ENCODE measurements around the gene CDHR5. TPM values are rescaled to one million over a fixed set of nuclear protein-coding genes. Genes with fewer than 3 reads are reported as not detected.

The CDHR5 gene
- polyA plus RNA-seq (2013, experiment 1 of 4), result not detected
- polyA plus RNA-seq (2013, experiment 2 of 4), result not detected
- polyA plus RNA-seq (2013, experiment 3 of 4), result not detected
- not detected for polyA plus RNA-seq (2013, experiment 4 of 4)

DNA sequence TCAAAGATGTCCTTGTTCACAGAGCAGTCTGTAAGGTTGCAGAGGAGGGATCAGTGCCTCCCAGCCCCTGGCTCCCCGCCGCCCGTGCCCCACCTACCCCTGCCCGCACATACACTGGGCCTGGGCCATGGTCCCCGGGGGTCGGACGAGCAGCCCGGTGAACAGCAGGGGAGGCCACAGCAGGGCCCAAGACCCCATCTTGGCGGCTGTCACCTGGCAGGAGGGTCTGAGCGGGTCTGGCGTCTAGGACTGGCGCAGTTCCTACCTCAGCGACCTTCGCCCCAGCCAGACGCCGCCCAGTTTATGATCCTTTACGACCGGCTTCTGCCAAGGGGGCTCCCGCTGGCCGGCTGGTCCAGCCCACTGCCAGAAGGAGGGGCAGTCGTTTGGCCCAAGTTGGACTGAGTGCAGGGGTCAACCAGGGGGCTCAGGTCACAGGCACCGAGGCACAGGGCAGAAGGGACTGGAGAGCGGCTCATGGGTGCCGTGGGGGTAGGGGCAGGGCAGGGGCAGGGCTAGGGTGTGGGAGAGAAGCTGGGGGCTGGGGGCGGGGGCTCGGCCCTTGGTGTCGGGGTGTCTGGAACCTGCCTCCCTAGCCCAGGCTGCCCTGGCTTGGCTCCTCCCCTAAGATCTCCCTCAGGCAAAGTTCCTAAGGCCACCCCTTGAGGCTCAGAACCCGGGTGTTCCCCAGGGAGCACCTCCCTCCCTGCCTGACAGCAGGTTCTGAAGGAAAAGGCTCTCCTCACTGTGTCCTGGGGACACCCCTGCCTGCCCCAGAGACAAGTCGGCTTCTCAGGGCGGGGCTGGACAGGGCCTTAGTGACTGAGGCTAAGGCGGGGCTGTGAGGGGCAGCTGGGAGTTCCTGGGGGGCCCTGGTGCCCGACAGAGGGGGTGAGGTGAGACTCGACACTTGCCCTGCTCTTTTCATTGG lies at the start of gene CDHR5:
Gene CDHR5, minus strand, starts transcription at position 251 of the 931 bp plus-strand sequence. Its CDS starts 53 bp downstream, at position 198.
- Histone ChIP-seq H3K4me1 (ENCODE audit: control insufficient read depth, insufficient read depth, low read length) (no peaks in the 10 kb centered on the region), H3K4me3 (ENCODE audit: insufficient read depth, low read depth, low read length) (no peak within 1 kb of the TSS), H3K27me3 (ENCODE audit: control insufficient read depth, insufficient read depth, low read length, poor library complexity, severe bottlenecking) (peaks cover 28% of the 10 kb centered on the region), H3K9me3 (ENCODE audit: control insufficient read depth, low read length) (no peaks in the 10 kb centered on the region), H3K27ac (ENCODE audit: insufficient read depth, low read depth, low read length, poor library complexity, severe bottlenecking) (no peak within 1 kb of the TSS), H3K36me3 (ENCODE audit: control insufficient read depth, insufficient read depth, low read length) (no peaks in the 10 kb centered on the region)
- 90 to 91% methylated on average over 33 of the region's 33 CpGs for WGBS, 2 experiments

DNA sequence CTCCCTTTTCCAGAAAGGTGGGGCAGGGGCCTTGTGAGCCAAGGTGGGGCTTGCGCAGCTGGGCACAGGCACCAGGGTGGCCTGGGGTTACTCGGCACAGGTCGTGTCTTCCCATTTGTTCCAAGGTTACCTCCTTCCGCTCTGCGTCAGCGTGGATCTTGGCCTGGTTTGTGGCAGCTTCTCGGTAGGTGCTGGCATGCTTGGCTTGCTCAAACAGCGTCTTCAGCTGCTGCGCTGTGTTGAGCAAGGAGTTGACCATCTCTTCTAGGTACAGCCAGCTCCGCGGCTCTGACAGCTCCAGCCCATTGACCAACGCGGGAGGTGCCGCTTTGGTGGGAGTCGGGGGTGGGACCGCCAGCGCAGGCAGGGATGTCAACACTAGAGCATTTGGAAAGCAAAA lies 49.7 kb upstream of the CDHR5 start:
- Histone ChIP-seq H3K9me3 (ENCODE audit: control insufficient read depth, low read length) (no peaks in the 10 kb centered on the region), H3K4me3 (ENCODE audit: insufficient read depth, low read depth, low read length) (no peak overlapping the region), H3K36me3 (ENCODE audit: control insufficient read depth, insufficient read depth, low read length) (peaks cover 27% of the 10 kb centered on the region), H3K4me1 (ENCODE audit: control insufficient read depth, insufficient read depth, low read length) (no peaks in the 10 kb centered on the region), H3K27ac (ENCODE audit: insufficient read depth, low read depth, low read length, poor library complexity, severe bottlenecking) (no peak overlapping the region), H3K27me3 (ENCODE audit: control insufficient read depth, insufficient read depth, low read length, poor library complexity, severe bottlenecking) (no peaks in the 10 kb centered on the region)
- 93 to 94% methylated on average over 17 of the region's 17 CpGs for WGBS, 2 experiments

- whole genome bisulfite sequencing, 2 experiments, result 89 to 93% methylated on average over 8 of the region's 8 CpGs
- H3K4me1 ChIP-seq (ENCODE audit: control insufficient read depth, insufficient read depth, low read length), result no peaks in the 10 kb centered on the region
- H3K36me3 ChIP-seq (ENCODE audit: control insufficient read depth, insufficient read depth, low read length), result peaks cover 25% of the 10 kb centered on the region
- no peak overlapping the region for H3K4me3 ChIP-seq (ENCODE audit: insufficient read depth, low read depth, low read length)
- no peaks in the 10 kb centered on the region for H3K27me3 ChIP-seq (ENCODE audit: control insufficient read depth, insufficient read depth, low read length, poor library complexity, severe bottlenecking)
- no peak overlapping the region for H3K27ac ChIP-seq (ENCODE audit: insufficient read depth, low read depth, low read length, poor library complexity, severe bottlenecking)
- H3K9me3 ChIP-seq (ENCODE audit: control insufficient read depth, low read length), result no peaks in the 10 kb centered on the region
These were observed 49.1 kb upstream of the CDHR5 start for GRCh38 chr11:673866-674265.

DNA sequence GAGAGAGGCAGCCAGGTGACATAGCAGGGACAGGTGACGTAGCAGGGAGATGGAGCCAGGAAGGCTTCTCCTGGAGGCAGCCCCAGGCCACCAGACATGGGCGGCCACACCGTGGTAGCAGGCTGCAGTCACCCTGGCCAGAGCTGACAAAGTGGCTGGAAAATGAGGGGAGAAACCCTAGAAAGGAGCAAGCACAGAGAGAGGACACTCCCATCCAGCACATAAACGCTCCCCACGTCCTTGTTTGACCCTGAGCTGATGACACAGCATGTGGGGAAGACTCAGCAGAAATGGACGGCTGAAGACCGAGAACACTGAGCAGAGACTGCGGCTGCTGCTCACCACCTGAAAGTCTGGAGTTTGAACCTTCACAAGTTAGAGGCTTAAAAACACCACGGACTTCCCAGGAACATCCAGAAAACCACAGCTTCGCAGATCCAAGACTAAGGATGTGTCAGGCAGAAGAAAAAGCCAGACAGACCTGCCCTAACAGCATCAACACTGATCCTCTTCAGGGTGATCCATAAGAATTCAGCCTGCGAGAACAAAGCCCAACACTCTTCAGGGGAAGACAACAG lies 41.0 kb upstream of the CDHR5 start:
- Histone ChIP-seq H3K4me1 (ENCODE audit: control insufficient read depth, insufficient read depth, low read length) (no peaks in the 10 kb centered on the region), H3K4me3 (ENCODE audit: insufficient read depth, low read depth, low read length) (no peak overlapping the region), H3K27ac (ENCODE audit: insufficient read depth, low read depth, low read length, poor library complexity, severe bottlenecking) (no peak overlapping the region), H3K36me3 (ENCODE audit: control insufficient read depth, insufficient read depth, low read length) (peaks cover 9% of the 10 kb centered on the region), H3K9me3 (ENCODE audit: control insufficient read depth, low read length) (no peaks in the 10 kb centered on the region), H3K27me3 (ENCODE audit: control insufficient read depth, insufficient read depth, low read length, poor library complexity, severe bottlenecking) (no peaks in the 10 kb centered on the region)
- WGBS, 2 experiments, result 94 to 95% methylated on average over 11 of the region's 11 CpGs

GRCh38 chr11:665062-665703 lies 40.4 kb upstream of the CDHR5 start:
- peaks cover 13% of the 10 kb centered on the region for H3K36me3 ChIP-seq (ENCODE audit: control insufficient read depth, insufficient read depth, low read length)
- H3K9me3 ChIP-seq (ENCODE audit: control insufficient read depth, low read length), result no peaks in the 10 kb centered on the region
- H3K27me3 ChIP-seq (ENCODE audit: control insufficient read depth, insufficient read depth, low read length, poor library complexity, severe bottlenecking), result no peaks in the 10 kb centered on the region
- no peaks in the 10 kb centered on the region for H3K4me1 ChIP-seq (ENCODE audit: control insufficient read depth, insufficient read depth, low read length)
- no peak overlapping the region for H3K27ac ChIP-seq (ENCODE audit: insufficient read depth, low read depth, low read length, poor library complexity, severe bottlenecking)
- 93 to 95% methylated on average over 15 of the region's 15 CpGs for WGBS, 2 experiments
- no peak overlapping the region for H3K4me3 ChIP-seq (ENCODE audit: insufficient read depth, low read depth, low read length)

DNA sequence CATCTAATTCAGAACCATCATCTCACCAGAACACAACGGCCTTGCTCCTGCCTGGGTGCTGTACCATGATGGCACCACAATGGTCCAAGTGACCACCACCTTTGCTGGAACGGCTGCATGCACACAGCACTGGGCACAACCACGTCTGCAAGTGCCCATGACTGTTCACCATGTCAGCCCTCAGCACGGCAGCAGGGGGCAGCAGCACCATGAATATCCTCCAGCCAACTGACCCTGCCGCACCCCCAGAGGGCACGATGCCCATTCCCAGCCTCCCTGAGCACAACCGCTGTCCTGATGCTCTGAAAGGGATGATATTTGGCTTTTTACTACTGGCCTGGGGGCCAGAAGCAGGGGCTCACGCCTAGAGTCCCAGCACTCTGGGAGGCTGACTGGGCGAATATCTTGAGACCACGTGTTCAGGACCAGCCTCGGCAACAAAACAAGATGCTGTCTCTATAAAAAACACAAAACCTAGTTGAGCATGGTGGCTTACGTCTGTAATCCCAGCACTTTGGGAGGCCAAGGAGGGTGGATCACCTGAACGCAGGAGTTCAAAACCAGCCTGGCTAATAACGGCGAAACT lies 38.0 kb upstream of the CDHR5 start:
- WGBS, 2 experiments, result 83 to 85% methylated on average over 15 of the region's 15 CpGs
- Histone ChIP-seq H3K9me3 (ENCODE audit: control insufficient read depth, low read length) (no peaks in the 10 kb centered on the region), H3K27me3 (ENCODE audit: control insufficient read depth, insufficient read depth, low read length, poor library complexity, severe bottlenecking) (no peaks in the 10 kb centered on the region), H3K27ac (ENCODE audit: insufficient read depth, low read depth, low read length, poor library complexity, severe bottlenecking) (no peak overlapping the region), H3K4me1 (ENCODE audit: control insufficient read depth, insufficient read depth, low read length) (no peaks in the 10 kb centered on the region), H3K36me3 (ENCODE audit: control insufficient read depth, insufficient read depth, low read length) (peaks cover 13% of the 10 kb centered on the region), H3K4me3 (ENCODE audit: insufficient read depth, low read depth, low read length) (no peak overlapping the region)

- no peaks in the 10 kb centered on the region for H3K4me1 ChIP-seq (ENCODE audit: control insufficient read depth, insufficient read depth, low read length)
- no peaks in the 10 kb centered on the region for H3K27me3 ChIP-seq (ENCODE audit: control insufficient read depth, insufficient read depth, low read length, poor library complexity, severe bottlenecking)
- 92 to 93% methylated on average over 19 of the region's 19 CpGs for WGBS, 2 experiments
- H3K4me3 ChIP-seq (ENCODE audit: insufficient read depth, low read depth, low read length), result no peak overlapping the region
- H3K9me3 ChIP-seq (ENCODE audit: control insufficient read depth, low read length), result no peaks in the 10 kb centered on the region
- H3K36me3 ChIP-seq (ENCODE audit: control insufficient read depth, insufficient read depth, low read length), result peaks cover 11% of the 10 kb centered on the region
- no peak overlapping the region for H3K27ac ChIP-seq (ENCODE audit: insufficient read depth, low read depth, low read length, poor library complexity, severe bottlenecking)
These were observed 36.1 kb upstream of the CDHR5 start for GRCh38 chr11:660681-661444.

DNA sequence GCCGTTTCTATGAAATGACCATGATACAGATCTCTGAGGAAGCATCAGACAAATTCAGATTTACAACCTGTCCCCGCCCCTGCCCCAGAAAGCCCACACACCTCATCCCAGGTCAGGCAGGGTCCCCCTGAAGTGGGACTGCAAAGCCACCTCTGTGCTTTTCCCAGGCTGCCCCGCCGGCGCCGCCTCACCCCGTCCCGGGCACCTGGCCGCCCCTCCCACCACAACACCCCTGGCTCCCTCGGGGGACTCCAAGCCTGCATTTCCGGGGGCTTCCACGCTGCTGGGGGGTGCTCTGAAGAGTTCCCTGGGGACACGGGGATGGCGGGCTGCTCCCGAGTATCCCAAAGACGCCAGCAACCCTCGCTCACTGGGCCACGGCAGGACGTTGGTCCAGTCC lies 35.5 kb upstream of the CDHR5 start:
- Histone ChIP-seq H3K4me3 (ENCODE audit: insufficient read depth, low read depth, low read length) (no peak overlapping the region), H3K4me1 (ENCODE audit: control insufficient read depth, insufficient read depth, low read length) (no peaks in the 10 kb centered on the region), H3K27me3 (ENCODE audit: control insufficient read depth, insufficient read depth, low read length, poor library complexity, severe bottlenecking) (no peaks in the 10 kb centered on the region), H3K27ac (ENCODE audit: insufficient read depth, low read depth, low read length, poor library complexity, severe bottlenecking) (no peak overlapping the region), H3K9me3 (ENCODE audit: control insufficient read depth, low read length) (no peaks in the 10 kb centered on the region), H3K36me3 (ENCODE audit: control insufficient read depth, insufficient read depth, low read length) (peaks cover 5% of the 10 kb centered on the region)
- WGBS, 2 experiments, result 96 to 97% methylated on average over 19 of the region's 19 CpGs

GRCh38 chr11:659532-660085 lies 34.9 kb upstream of the CDHR5 start:
- no peak overlapping the region for H3K4me3 ChIP-seq (ENCODE audit: insufficient read depth, low read depth, low read length)
- peaks cover 4% of the 10 kb centered on the region for H3K36me3 ChIP-seq (ENCODE audit: control insufficient read depth, insufficient read depth, low read length)
- WGBS, 2 experiments, result 93 to 94% methylated on average over 16 of the region's 16 CpGs
- H3K9me3 ChIP-seq (ENCODE audit: control insufficient read depth, low read length), result no peaks in the 10 kb centered on the region
- no peaks in the 10 kb centered on the region for H3K27me3 ChIP-seq (ENCODE audit: control insufficient read depth, insufficient read depth, low read length, poor library complexity, severe bottlenecking)
- H3K4me1 ChIP-seq (ENCODE audit: control insufficient read depth, insufficient read depth, low read length), result no peaks in the 10 kb centered on the region
- no peak overlapping the region for H3K27ac ChIP-seq (ENCODE audit: insufficient read depth, low read depth, low read length, poor library complexity, severe bottlenecking)
